NB4 (cell line): Measurements from ENCODE around the gene ZNF749.
A peak's percentile ranks its signal among the peaks of the same experiment; 100 is the strongest.

Experiments
- DNase-seq: peaks from one replicate; pipeline ENCODE4 v3.0.0; 2010; ENCODE audit warnings: low read depth
- H3K4me3 ChIP-seq: one replicate; pipeline ENCODE4 v1.5.1; 2011; ENCODE audit warnings: mild to moderate bottlenecking, low read depth, low read length, moderate library complexity
- CTCF ChIP-seq: IDR thresholded peaks from one replicate; pipeline ENCODE4 v1.5.1; 2012; ENCODE audit warnings: low read depth, low read length
- MAX ChIP-seq: IDR thresholded peaks from 2 replicates; pipeline ENCODE4 v1.6.1; 2011; ENCODE audit warnings: low read depth, low read length
- MYC ChIP-seq: IDR thresholded peaks from 2 replicates; pipeline ENCODE4 v1.6.1; 2011; ENCODE audit warnings: low read depth, low read length
- POLR2A ChIP-seq: IDR thresholded peaks from 2 replicates; pipeline ENCODE4 v1.6.1; 2011; ENCODE audit warnings: mild to moderate bottlenecking; ENCODE audit not compliant: insufficient read length; ENCODE audit errors: extremely low read depth

ZNF749 gene

DNA sequence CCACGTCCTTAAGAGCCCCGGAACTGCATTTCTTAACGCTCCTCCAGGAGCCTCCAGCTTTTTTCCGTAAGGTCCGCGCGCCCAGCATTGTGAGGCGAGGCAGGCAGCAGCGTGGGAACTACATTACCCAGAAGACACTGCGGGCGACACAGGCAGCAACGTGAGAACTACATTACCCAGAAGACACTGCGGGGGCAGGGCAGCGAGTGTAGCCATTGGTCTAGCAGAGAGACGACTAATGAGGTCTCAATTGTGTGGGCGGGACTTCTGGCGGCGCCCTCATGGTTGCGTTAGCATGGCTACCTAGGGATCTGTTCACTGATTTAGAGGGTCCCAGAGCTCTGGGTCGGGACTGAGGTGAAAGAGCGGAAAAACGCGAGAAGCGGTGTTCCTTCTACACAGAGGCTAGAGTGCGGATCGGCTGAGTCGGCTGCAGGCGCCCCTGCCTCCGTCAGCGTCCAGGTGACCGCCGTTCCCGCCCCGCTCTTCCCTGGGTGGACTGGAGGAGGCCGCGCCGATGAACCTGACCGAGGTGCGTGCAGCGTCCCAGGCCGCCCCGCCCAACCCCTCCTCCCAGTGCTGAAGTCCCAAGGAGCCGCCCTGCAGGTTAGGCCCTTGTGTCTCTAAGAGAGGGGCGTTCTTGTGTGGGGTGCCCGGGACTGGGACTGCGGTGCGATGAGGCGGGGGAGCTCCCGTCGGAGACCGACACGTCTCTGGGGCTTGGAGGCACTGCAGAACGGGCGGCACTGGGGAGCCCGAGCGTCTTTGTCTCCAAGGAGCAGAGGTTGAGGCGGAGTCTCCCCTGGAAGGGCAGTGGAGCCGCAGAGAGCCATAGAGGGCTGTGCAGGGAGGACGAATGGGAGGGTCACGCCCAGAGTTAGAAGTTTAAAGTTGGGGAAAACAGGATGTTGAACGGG, at the start of gene ZNF749:
Gene ZNF749, plus strand, starts transcription at position 264 of the 917 bp plus-strand sequence. Its CDS starts 254 bp downstream, at position 518.
- peak; percentile 95 for DNase-seq
- H3K4me3 ChIP-seq = peak within 1 kb of the TSS; percentile 82
- peak; percentile 67 for TF ChIP-seq MAX
- TF ChIP-seq MYC = peak; percentile 88
- peak; percentile 55 for TF ChIP-seq POLR2A
- no peak for TF ChIP-seq CTCF

DNA sequence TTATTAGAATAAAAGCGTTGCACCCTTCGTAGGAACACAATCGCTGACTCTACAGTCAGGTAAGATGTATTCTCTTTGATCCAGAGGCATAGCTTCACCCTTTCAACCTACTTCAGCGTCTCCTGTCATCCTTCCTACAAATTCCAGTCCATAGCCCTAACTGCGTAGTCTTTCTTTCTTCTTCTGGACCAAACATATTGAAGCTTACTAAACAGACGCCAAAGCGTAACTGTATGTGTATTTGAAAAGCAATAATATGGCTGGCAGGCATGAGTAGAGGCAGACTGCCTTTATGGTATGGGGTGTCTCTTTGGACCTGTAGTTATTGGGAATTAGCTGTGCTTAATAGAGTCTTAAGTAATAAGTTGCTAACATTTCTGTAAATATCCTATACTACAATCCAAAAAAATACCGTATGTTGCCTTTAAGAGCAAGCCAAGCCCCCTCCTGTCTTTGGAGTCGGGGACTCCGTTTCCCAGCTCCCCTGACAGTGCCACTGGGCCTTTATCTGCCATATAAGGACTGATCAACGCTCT, 45.9 kb upstream of the ZNF749 start:
- DNase-seq = no peak
- TF ChIP-seq POLR2A (no peak), CTCF (no peak), MAX (no peak), MYC (no peak)
- peak overlapping the region; percentile 49 for H3K4me3 ChIP-seq

DNA sequence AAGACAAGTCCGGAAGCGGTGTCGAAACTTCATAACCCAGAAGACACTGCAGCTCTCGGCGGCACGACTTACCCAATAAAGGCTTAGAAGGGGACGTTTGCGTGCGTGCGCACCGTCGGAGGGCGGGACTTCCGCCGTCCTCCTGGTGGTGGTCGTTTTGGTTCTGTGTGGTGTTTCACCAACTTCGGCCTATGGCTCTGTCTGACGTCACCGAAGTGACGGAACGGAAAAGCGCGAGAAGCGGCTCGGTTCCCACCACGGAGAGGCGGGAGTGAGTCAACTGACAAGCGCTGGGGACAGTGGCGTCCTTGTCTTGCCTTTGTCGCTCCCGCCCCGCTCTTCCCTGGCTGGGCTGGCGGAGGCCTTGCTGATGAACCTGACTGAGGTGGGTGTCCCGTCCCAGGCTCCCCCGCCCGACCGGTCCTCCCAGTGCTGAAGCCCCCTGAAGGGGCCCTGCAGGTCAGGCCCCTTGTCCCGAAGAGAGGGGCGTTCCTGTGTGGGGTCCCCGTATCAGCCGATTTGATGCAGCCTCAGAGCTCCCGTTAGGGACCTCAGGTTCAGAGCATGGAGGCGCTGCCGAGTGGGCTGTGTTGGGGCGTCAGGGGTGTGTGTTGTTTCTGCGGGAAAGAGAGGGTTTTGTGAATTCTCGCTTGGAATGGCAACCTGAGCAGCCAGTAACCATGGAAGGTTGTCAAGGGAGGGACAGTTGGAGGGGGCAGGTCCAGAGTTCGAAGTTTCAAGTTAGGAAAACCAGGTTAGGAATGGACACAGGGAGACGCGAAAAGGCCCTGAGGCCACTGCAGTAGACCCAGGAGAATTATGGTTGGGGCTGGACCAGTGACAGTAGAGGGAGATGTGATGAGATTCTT, 45.2 kb upstream of the ZNF749 start, which contains the start of gene ZNF548:
Gene ZNF548, plus strand, starts transcription at position 125 of the 869 bp plus-strand sequence. Its CDS starts 246 bp downstream, at position 371.
- peak within 1 kb of the TSS; percentile 82 for H3K4me3 ChIP-seq
- DNase-seq = peak; percentile 97
- TF ChIP-seq POLR2A = peak; percentile 37
- TF ChIP-seq MYC = no peak
- TF ChIP-seq MAX = peak; percentile 49; the same call in 1 of the 2 replicates

DNA sequence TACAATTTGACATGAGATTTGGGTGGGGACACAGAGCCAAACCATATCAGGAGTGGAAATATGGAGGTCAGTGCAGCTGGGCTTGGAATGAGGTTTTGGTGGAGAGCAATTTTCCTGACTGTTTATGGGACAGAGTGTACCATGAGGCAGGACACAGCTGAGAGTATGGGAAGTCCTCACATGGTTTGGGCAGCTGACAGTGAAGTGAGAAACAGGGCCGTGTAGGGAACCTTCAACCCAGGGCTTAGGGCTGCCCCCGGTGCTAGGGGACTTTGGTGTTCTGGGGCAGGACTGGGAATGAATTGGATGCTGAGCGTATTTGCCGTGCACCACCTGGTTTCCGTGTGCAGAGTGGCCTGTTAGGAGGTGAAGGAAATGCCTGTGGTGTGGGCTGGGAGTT, 39.4 kb upstream of the ZNF749 start:
- DNase-seq = no peak
- H3K4me3 ChIP-seq = no peak overlapping the region
- TF ChIP-seq CTCF (no peak), MYC (no peak), POLR2A (no peak), MAX (no peak)

- DNase-seq = no peak
- no peak for TF ChIP-seq MAX
- TF ChIP-seq CTCF = no peak
- no peak for TF ChIP-seq POLR2A
- H3K4me3 ChIP-seq = no peak overlapping the region
These were observed 36.3 kb upstream of the ZNF749 start for GRCh38 chr19:57398868-57399267.
